Astrocyte (in vitro differentiated cells and primary cell): ENCODE measurements around the gene CLIP3. TPM values are rescaled to one million over a fixed set of nuclear protein-coding genes. Genes with fewer than 3 reads are reported as not detected.
A peak's percentile ranks its signal among the peaks of the same experiment; 100 is the strongest.

Source experiments
- DNase-seq: peaks from one replicate; pipeline ENCODE4 v3.0.0-alpha.2; 2010; ENCODE audit warnings: low read depth
- FAIRE-seq: peaks from 2 replicates; lab custom pipeline; 2011; peaks lifted over from hg19 to GRCh38; lab: Jason Lieb, UNC
- H2AFZ ChIP-seq: 2 replicates; pipeline ENCODE4 v1.6.0; 2012; ENCODE audit warnings: low read depth, low read length, inconsistent platforms
- H3K27ac ChIP-seq: 2 replicates; pipeline ENCODE4 v1.5.1; 2011; ENCODE audit warnings: low read depth, low read length, inconsistent platforms
- H3K27me3 ChIP-seq: 2 replicates; pipeline ENCODE4 v1.6.0; 2011; ENCODE audit warnings: low read length, inconsistent platforms; ENCODE audit not compliant: insufficient read depth
- H3K36me3 ChIP-seq: 2 replicates; pipeline ENCODE4 v1.5.1; 2011; ENCODE audit warnings: low read length, inconsistent platforms; ENCODE audit not compliant: insufficient read depth
- H3K4me1 ChIP-seq: 2 replicates; pipeline ENCODE4 v1.5.1; 2011; ENCODE audit warnings: low read length, inconsistent platforms; ENCODE audit not compliant: insufficient read depth
- H3K4me2 ChIP-seq: 2 replicates; pipeline ENCODE4 v1.6.0; 2012; ENCODE audit warnings: low read length, inconsistent platforms
- H3K4me3 ChIP-seq: 2 replicates; pipeline ENCODE4 v1.5.1; 2011; ENCODE audit warnings: low read depth, mild to moderate bottlenecking, low read length, inconsistent platforms; ENCODE audit not compliant: insufficient read depth
- H3K79me2 ChIP-seq: 2 replicates; pipeline ENCODE4 v1.6.0; 2012; ENCODE audit warnings: mild to moderate bottlenecking, low read length, inconsistent platforms; ENCODE audit not compliant: insufficient read depth
- H3K9ac ChIP-seq: 2 replicates; pipeline ENCODE4 v1.6.0; 2012; ENCODE audit warnings: mild to moderate bottlenecking, low read length, inconsistent platforms
- H3K9me3 ChIP-seq: 2 replicates; pipeline ENCODE4 v1.5.1; 2012; ENCODE audit warnings: low read depth, mild to moderate bottlenecking, low read length, inconsistent platforms; ENCODE audit not compliant: insufficient read depth
- H4K20me1 ChIP-seq: 2 replicates; pipeline ENCODE4 v1.6.0; 2012; ENCODE audit warnings: low read length, inconsistent platforms; ENCODE audit not compliant: insufficient read depth
- H3K27ac Mint-ChIP-seq: one replicate; pipeline ENCODE4 v1.8.0; 2021; ENCODE audit warnings: mild to moderate bottlenecking, mixed read lengths; ENCODE audit not compliant: unreplicated experiment
- H3K27me3 Mint-ChIP-seq: one replicate; pipeline ENCODE4 v1.8.0; 2021; ENCODE audit warnings: low read depth, mixed read lengths; ENCODE audit not compliant: unreplicated experiment
- H3K36me3 Mint-ChIP-seq: one replicate; pipeline ENCODE4 v1.8.0; 2021; ENCODE audit warnings: low read depth, mixed read lengths; ENCODE audit not compliant: unreplicated experiment
- H3K4me1 Mint-ChIP-seq: one replicate; pipeline ENCODE4 v1.8.0; 2021; ENCODE audit warnings: low read depth, mixed read lengths; ENCODE audit not compliant: unreplicated experiment
- H3K4me3 Mint-ChIP-seq: one replicate; pipeline ENCODE4 v1.8.0; 2021; ENCODE audit warnings: mild to moderate bottlenecking, moderate library complexity, mixed read lengths; ENCODE audit not compliant: unreplicated experiment
- H3K9me3 Mint-ChIP-seq: one replicate; pipeline ENCODE4 v1.8.0; 2021; ENCODE audit warnings: mild to moderate bottlenecking, mixed read lengths; ENCODE audit not compliant: unreplicated experiment
- EZH2 ChIP-seq: IDR thresholded peaks from 2 replicates; pipeline ENCODE4 v1.6.1; 2012; ENCODE audit warnings: mild to moderate bottlenecking, low read length, inconsistent platforms; ENCODE audit not compliant: insufficient read depth
- total RNA-seq: library from RNA; stranded (reverse); gene quantifications from 2 replicates; pipeline ENCODE4 v1.2.1, GENCODE V29; 2021
- TF ChIP-seq, protein P1 (sequence below): IDR thresholded peaks from 2 replicates; pipeline ENCODE4 v1.5.1; 2011; ENCODE audit warnings: low read depth, mild to moderate bottlenecking, inconsistent platforms, low read length, moderate library complexity; ENCODE audit not compliant: insufficient read depth

CLIP3 gene
- total RNA-seq, 1 donor from 2014 or later, result 57.4 TPM

DNA sequence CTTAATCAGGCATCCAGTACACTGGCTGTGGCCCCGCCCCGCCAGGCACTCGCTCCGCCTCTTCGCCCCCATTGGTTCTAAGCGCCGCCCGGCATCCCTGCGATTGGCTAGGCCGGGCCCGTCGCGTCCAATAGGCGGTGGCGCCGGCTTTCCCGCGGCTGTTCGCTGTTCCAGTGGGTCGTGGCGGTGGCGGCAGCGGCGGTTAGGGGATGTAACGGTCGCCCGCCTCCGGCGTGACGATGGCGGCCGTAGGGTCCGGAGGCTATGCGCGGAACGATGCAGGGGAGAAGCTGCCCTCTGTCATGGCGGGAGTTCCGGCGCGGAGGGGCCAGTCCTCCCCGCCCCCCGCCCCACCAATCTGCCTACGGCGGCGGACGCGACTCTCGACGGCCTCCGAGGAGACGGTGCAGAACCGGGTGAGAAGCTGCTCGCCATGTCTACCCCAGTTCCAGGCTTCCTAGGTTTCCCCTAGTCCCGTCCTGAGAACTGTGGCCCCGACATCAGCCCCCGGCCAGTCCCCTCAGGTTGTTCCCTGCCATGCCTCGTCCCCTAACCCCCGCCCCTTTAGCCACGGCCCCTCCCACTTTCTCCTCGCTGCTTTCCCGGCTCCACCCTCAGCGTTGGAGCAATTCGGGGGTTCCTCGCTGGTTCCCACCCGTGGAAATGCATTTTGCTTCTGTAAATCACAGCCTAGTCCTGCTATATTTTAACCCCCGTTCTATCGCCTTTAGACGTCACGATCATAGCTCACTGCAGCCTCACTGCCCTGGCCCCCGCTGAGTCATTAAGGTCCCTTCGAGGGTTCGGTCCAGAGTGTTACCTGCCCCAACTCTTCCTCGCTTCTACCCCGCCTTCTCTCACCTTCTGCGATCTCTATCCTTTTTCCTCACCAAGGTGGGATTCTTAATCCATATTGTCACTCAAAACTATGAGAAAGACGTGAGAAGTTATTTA, 22.3 kb upstream of the CLIP3 start, which contains the start of gene WDR62:
TSS of gene WDR62 (plus strand) at position 165 of the 954 bp plus-strand sequence. CDS start at position 240, 75 bp downstream.
- Histone ChIP-seq H3K36me3 (peaks cover 3% of the 10 kb centered on the region), H3K4me3 (peak within 1 kb of the TSS; percentile 84), H3K4me2 (peak within 1 kb of the TSS; percentile 98), H3K9ac (peak within 1 kb of the TSS; percentile 83), H3K9me3 (no peaks in the 10 kb centered on the region), H3K4me1 (peaks cover 3% of the 10 kb centered on the region), H2AFZ (peak within 1 kb of the TSS; percentile 85), H3K27ac (peak within 1 kb of the TSS; percentile 89), H3K79me2 (peaks cover 27% of the 10 kb centered on the region), H4K20me1 (no peaks in the 10 kb centered on the region), H3K27me3 (no peaks in the 10 kb centered on the region)
- FAIRE-seq, result no peak
- H3K27ac Mint-ChIP-seq, result peak within 1 kb of the TSS; percentile 83
- H3K4me1 Mint-ChIP-seq, result no peaks in the 10 kb centered on the region
- H3K4me3 Mint-ChIP-seq, result peak within 1 kb of the TSS; percentile 94
- peaks cover 2% of the 10 kb centered on the region for H3K36me3 Mint-ChIP-seq
- no peaks in the 10 kb centered on the region for H3K27me3 Mint-ChIP-seq
- H3K9me3 Mint-ChIP-seq, result no peaks in the 10 kb centered on the region
- TF ChIP-seq, protein P1, sequence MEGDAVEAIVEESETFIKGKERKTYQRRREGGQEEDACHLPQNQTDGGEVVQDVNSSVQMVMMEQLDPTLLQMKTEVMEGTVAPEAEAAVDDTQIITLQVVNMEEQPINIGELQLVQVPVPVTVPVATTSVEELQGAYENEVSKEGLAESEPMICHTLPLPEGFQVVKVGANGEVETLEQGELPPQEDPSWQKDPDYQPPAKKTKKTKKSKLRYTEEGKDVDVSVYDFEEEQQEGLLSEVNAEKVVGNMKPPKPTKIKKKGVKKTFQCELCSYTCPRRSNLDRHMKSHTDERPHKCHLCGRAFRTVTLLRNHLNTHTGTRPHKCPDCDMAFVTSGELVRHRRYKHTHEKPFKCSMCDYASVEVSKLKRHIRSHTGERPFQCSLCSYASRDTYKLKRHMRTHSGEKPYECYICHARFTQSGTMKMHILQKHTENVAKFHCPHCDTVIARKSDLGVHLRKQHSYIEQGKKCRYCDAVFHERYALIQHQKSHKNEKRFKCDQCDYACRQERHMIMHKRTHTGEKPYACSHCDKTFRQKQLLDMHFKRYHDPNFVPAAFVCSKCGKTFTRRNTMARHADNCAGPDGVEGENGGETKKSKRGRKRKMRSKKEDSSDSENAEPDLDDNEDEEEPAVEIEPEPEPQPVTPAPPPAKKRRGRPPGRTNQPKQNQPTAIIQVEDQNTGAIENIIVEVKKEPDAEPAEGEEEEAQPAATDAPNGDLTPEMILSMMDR, result no peak
- TF ChIP-seq EZH2, result no peak
- no peak for DNase-seq

GRCh38 chr19:36054119-36054732, 21.6 kb upstream of the CLIP3 start, which contains the start of gene THAP8:
TSS of gene THAP8 (minus strand) at chr19:36054285. CDS start at chr19:36054217, 68 bp downstream.
- Histone ChIP-seq H3K9me3 (no peaks in the 10 kb centered on the region), H3K27ac (peak within 1 kb of the TSS; percentile 89), H3K4me2 (peak within 1 kb of the TSS; percentile 98), H3K9ac (peak within 1 kb of the TSS; percentile 83), H3K79me2 (peaks cover 27% of the 10 kb centered on the region), H3K4me3 (peak within 1 kb of the TSS; percentile 84), H3K4me1 (peaks cover 3% of the 10 kb centered on the region), H4K20me1 (no peaks in the 10 kb centered on the region), H3K27me3 (no peaks in the 10 kb centered on the region), H3K36me3 (no peaks in the 10 kb centered on the region), H2AFZ (peak within 1 kb of the TSS; percentile 85)
- H3K27me3 Mint-ChIP-seq, result no peaks in the 10 kb centered on the region
- no peaks in the 10 kb centered on the region for H3K9me3 Mint-ChIP-seq
- peak within 1 kb of the TSS; percentile 83 for H3K27ac Mint-ChIP-seq
- DNase-seq (peak; percentile 96), FAIRE-seq (peak; percentile 5)
- peaks cover 2% of the 10 kb centered on the region for H3K36me3 Mint-ChIP-seq
- TF ChIP-seq EZH2, result no peak
- TF ChIP-seq, protein P1, result peak; percentile 28
- H3K4me1 Mint-ChIP-seq, result no peaks in the 10 kb centered on the region
- H3K4me3 Mint-ChIP-seq, result peak within 1 kb of the TSS; percentile 94
